Activated T-cell treated with anti-CD3 and anti-CD28 coated beads for 1 hour (primary cell): ENCODE results near the gene AGO3.

Experiments
- DNase-seq: peaks from one replicate; pipeline ENCODE4 v3.0.0-alpha.2; 2020; ENCODE audit warnings: low read depth

The AGO3 gene

GRCh38 chr1:36083635-36084496 is 153.0 kb downstream of the AGO3 start, which contains the start of gene TEKT2:
Gene TEKT2 (plus strand): TSS chr1:36084094. CDS start chr1:36084922, 828 bp downstream.
- no peak for DNase-seq

GRCh38 chr1:36084497-36085115 is 153.7 kb downstream of the AGO3 start:
- no peak for DNase-seq

GRCh38 chr1:36085126-36085525 is 154.2 kb downstream of the AGO3 start:
- DNase-seq: no peak

DNA sequence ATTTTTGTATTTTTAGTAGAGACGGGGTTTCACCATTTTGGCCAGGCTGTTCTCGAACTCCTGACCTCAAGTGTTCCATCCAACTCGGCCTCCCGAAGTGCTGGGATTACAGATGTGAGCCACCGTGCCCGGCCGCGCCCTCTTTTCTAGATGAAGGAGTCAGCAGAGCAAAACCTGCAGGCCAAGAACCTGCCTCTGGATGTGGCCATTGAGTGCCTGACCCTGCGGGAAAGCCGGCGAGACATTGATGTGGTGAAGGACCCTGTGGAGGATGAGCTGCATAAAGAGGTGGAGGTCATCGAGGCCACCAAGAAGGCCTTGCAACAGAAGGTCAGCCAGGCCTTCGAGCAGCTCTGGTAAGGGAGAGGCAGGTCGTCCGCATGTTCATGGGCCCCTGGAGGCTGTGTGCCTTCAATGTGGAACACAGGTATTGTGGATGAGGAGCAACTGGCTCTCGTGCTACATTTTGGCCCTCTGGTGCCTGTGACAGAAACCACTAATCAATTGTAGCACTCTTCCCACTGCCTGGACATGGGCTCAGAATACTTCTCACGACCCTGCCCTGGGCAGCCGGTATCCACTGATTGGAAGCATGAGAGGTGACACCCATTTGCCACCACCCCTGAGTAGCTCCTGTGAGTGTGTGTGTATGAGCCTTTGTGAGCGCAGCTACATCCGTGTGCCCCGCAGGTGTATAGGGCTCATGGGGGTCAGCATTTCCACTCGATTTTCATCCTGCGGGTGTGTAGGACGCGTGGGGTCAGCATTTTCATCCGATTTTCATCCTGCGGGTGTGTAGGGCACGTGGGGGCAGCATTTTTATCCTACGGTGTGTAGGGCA is 155.0 kb downstream of the AGO3 start:
- DNase-seq: no peak

DNA sequence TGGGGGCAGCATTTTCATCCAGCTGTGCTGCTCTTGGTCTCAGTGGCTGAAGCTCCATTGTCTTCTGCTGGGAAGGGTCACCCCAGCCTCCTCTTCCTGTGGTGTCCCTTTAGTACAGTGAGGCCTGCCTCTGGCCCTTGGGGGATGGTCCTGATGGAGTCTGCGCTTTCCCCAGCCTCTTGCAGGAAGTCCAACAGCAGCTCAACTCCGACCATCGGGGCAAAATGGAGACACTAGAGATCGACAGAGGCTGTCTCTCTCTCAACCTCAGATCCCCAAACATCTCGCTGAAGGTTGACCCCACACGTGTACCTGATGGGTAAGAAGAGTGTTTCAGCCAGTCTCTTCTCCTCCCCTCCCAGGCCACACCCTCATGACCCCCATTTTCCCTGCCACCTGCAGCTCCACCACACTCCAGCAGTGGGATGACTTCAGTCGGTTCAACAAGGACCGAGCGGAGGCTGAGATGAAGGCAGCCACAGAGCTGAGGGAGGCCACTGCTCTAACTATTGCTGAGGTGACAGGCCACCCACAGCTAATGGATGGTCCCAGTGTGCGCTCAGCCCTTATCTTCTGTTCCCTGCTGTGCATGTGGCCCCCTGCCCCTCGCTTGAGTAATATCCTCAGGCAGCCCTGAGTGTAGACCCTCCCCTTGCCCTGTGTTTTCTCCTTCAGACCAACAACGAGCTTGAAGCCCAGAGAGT is 155.8 kb downstream of the AGO3 start:
- no peak for DNase-seq

- no peak for DNase-seq
These were observed 156.6 kb downstream of the AGO3 start for GRCh38 chr1:36087233-36088123.

DNA sequence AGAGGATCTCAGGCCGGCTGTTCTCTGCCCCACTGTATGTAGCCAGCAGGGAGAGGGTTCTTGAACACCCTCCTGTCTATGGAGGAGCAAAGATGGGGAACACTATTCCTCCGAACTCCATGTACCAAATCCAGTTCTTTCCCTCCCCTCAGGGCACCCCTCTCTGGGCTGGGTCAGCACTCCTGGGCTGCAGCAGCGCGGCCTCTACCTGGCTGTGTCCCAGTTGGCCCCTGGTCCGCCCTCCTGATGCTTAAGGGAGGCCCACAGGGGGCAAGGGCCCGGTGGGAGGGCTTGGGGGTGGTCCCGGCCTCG is 157.3 kb downstream of the AGO3 start:
- no peak for DNase-seq

DNA sequence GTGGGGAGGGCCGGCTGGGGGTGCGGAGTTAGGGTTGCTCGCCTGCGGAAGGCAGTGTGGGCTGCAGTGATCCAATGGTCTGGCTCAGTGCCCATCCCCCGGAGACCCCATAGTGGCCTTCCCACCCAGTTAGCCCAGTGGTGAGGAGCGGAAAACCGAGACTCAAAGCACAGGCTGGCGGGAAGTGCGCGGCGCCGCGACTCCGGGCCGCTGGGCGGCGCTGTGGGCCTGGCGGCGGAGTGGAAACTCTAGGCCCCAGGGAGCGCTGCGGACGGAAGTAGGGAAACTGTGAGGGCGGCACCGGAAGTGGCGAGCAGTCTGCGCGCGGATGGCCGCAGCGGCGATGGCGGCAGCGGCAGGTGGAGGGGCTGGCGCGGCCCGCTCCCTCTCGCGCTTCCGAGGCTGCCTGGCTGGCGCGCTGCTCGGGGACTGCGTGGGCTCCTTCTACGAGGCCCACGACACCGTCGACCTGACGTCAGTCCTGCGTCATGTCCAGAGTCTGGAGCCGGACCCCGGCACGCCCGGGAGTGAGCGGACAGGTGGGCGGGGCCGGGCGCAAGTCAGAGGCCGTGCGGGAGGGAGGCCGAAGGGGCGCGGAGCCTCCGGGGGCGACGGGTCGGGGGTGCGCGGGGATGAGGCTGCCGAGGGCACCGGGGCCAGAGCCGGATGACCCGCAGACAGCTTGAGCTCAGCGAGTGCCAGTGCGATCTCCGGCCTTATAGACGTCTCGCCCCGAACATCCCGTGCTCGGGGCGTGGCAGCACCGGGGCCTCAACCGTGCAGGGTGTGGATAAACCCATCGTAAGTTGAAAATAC is 157.9 kb downstream of the AGO3 start, which contains the start of gene ADPRS:
ADPRS (plus strand) TSS at position 316 of the 816 bp plus-strand sequence; CDS start at position 329, 13 bp downstream.
- peak; percentile 84 for DNase-seq

- no peak for DNase-seq
These were observed 158.7 kb downstream of the AGO3 start for GRCh38 chr1:36089393-36090121.

DNA sequence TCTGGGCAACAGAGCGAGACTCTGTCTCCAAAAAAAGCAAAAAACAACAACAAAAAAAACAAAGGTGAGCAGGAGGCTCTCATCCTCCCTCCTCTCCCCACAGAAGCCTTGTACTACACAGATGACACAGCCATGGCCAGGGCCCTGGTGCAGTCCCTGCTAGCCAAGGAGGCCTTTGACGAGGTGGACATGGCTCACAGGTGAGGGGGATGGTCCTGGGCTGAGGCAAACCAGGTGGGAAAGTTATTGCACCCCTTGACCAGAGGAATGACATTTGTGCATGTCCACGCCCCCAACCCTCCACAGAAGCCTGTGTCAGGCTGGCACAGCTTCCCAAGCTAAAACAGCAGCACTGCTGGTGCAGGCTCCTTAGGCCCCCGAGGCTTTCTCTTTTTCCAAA is 160.2 kb downstream of the AGO3 start:
- no peak for DNase-seq

GRCh38 chr1:36091698-36092097 is 160.8 kb downstream of the AGO3 start:
- DNase-seq: no peak

- DNase-seq: no peak
These were observed 161.4 kb downstream of the AGO3 start for GRCh38 chr1:36092166-36092797.

- DNase-seq: no peak
These were observed 161.9 kb downstream of the AGO3 start for GRCh38 chr1:36092798-36093185.

DNA sequence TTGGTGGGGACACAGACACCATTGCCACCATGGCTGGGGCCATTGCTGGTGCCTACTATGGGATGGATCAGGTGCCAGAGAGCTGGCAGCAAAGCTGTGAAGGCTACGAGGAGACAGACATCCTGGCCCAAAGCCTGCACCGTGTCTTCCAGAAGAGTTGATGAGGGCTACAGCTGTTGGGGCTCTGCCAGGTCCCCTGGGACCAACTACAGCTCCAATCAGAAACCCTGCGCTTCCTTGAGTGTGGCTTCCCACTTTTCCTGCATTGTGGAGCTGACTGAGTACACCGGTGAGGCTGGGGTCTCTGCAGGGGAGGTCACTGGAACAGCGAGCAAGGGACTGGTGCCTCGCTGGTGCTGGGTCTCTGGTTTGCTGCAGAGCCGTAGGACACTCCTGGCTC is 162.3 kb downstream of the AGO3 start:
- DNase-seq: no peak

DNA sequence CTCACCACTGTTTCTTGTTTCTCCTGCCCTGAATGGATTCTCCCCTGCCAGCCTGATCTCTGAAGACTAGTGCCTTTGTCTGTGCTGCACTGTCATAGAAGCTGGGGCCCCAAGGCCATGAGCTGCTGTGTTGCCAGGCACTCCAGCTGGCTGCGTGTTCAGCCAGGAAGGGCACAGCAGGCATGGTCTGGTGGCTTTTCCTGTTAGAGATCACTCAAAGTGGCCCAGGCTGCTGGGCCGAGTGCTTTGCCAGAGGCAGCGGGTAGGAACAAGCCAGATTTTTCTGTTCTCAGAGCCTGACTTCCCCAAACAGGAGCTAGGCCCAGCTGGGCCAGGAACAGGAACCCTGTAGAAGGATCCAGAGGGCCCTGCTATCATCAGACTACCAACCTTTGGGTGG is 163.0 kb downstream of the AGO3 start:
- no peak for DNase-seq

DNA sequence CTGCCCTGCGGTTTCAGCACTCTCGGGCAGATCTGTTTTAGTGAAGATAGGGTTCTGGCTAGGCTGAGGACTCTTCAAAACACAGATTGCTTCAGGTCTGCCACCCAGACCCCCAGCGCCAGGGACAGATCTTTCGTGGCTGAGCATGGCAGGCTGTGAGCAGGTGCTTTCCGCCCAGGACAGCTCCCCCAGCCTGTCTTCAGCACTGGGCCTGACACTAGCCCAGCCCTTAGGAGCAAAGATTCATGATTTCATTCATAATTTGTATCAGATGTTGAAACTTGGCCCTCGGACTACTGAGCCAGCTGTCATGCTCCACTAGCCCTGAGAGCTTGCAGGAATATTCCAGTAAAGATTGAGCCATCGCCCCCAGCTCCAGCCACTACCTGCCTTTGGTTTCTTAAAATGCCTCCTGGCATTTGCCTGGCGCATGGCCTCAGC is 163.7 kb downstream of the AGO3 start:
- DNase-seq: no peak

DNA sequence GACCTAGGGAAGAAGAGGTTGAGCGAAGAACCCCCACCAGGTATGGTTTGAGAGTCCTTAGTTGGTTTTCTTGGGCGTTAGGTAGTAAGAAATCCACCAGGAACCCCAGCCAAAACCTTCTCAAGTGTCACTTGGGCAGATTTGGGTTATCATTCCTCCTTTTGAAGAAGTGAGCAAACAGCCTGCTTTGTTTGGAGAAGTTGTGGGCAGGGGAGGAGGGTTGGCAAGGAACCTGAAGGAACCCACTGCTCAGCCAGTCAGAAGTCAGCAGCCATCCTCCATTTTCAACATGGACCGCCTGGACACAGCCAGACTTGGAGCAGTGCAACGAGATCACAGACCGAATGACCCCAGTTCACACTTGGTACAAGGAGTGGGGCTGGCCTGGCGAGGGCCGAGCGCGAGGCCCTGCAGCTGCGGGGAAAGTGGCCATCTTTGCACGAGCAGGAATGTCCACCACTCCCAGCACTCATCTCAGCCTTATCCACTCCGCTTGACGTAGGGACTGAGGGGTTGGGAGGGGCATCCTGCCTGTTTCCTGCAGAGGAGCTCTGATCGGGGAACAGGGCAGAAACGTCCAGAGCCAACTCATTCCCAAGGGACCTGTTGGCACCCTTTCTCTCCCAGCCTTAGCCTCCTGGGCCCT is 165.0 kb downstream of the AGO3 start:
- no peak for DNase-seq
